NB4 (cell line): ENCODE data around the gene CAMTA1.
A peak's percentile ranks its signal among the peaks of the same experiment; 100 is the strongest.

Experiments
- DNase-seq: peaks from one replicate; pipeline ENCODE4 v3.0.0; 2010; ENCODE audit warnings: low read depth
- H3K4me3 ChIP-seq: one replicate; pipeline ENCODE4 v1.5.1; 2011; ENCODE audit warnings: mild to moderate bottlenecking, low read depth, low read length, moderate library complexity
- CTCF ChIP-seq: IDR thresholded peaks from one replicate; pipeline ENCODE4 v1.5.1; 2012; ENCODE audit warnings: low read depth, low read length
- MYC ChIP-seq: IDR thresholded peaks from 2 replicates; pipeline ENCODE4 v1.6.1; 2011; ENCODE audit warnings: low read depth, low read length
- POLR2A ChIP-seq: IDR thresholded peaks from 2 replicates; pipeline ENCODE4 v1.6.1; 2011; ENCODE audit warnings: mild to moderate bottlenecking; ENCODE audit not compliant: insufficient read length; ENCODE audit errors: extremely low read depth
- TF ChIP-seq, protein P1 (sequence below): IDR thresholded peaks from 2 replicates; pipeline ENCODE4 v1.6.1; 2011; ENCODE audit warnings: low read depth, low read length

Gene CAMTA1

GRCh38 chr1:7667159-7667558 is 881.9 kb downstream of the CAMTA1 start:
- no peak for TF ChIP-seq CTCF
- TF ChIP-seq, protein P1, sequence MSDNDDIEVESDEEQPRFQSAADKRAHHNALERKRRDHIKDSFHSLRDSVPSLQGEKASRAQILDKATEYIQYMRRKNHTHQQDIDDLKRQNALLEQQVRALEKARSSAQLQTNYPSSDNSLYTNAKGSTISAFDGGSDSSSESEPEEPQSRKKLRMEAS, result no peak
- TF ChIP-seq POLR2A, result no peak
- TF ChIP-seq MYC, result no peak
- no peak overlapping the region for H3K4me3 ChIP-seq
- no peak for DNase-seq

DNA sequence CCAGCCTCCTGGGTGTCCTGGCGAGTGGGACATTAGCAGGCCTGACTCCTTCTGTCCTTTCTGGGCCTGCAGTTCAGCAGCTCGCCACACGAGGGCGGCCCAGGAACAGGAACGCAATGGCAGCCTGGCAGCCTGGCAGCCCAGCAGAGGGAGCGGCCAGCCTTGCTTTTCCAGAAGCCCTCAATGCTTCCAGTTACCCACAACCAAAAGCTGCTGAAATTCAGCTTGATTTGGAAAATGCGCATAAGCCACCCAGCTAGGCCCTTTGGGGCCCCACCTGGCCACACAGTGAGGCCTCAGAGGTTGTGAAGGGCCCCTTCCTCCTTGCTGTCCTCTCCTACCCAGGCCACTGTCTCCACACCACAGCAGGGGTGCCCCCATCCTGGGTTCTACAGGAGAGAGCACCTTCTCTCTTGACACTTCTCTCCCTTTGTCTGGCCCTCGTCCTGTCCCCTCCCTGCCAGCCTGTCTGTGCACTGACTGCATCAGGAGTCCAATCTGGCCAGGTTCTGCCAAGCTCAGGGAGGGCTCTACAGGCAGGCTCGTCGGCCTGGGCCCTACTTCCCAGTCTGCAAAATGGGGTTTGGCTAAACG is 882.5 kb downstream of the CAMTA1 start:
- DNase-seq, result peak; percentile 78
- TF ChIP-seq MYC (no peak), POLR2A (no peak), CTCF (peak; percentile 94)
- TF ChIP-seq, protein P1, result no peak
- H3K4me3 ChIP-seq, result no peak overlapping the region

GRCh38 chr1:7669559-7670311 is 884.5 kb downstream of the CAMTA1 start:
- DNase-seq, result peak; percentile 57
- TF ChIP-seq, protein P1, result no peak
- TF ChIP-seq MYC, result no peak
- peak; percentile 68 for TF ChIP-seq CTCF
- TF ChIP-seq POLR2A, result no peak
- H3K4me3 ChIP-seq, result no peak overlapping the region

DNA sequence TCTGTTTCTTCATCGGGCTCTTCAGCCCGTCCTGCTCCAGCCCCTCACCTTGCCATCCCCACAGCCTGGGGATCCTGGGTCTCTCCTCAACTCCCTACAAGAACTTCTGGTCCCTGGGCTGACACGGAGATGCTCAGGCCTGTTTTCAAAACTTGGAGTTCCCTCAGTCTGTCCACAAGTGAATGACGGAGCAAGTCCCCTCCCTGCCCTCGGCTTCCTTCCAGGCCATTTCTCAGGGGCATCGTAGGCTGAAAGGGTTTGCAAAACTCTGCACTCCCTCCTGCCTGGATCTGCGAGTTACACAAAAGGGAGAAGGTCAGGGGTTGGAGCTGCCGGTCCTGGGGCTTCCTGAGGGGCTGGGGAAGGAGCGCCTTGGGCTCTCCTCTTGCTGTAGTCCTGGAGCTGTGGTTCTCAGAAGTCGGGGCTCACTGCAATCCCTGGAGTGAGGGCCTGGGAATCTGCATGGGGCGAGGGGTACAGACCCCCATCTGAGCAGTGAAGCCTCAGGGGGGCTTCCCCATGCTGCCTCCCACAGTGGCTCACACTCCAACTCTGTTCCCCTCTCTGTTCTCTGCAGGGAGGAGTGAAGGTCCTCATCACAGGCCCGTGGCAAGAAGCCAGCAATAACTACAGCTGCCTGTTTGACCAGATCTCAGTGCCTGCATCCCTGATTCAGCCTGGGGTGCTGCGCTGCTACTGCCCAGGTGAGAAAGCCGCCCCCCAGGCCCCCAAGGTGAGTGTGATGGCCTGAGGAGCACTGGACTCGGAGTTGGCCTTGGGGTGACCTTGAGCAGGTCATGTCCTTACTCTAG is 885.3 kb downstream of the CAMTA1 start:
- no peak for DNase-seq
- TF ChIP-seq CTCF (no peak), POLR2A (no peak), MYC (no peak)
- TF ChIP-seq, protein P1, result no peak
- H3K4me3 ChIP-seq, result no peak overlapping the region

DNA sequence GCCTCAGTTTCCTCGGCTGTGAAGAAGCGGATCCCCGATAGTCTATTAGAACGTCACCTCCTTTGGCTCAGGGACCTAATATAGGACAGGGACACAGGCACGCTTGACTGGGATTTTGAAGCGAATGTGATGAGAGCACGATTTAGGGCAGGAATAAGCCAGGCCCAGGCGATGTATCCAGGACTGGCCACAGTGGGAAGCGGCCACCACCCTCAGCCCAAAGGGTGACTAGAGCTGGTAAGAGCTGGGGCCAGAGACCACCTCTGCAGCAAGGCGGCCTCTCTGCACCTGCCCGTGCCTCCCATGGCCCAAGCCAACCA is 885.9 kb downstream of the CAMTA1 start:
- no peak for DNase-seq
- no peak overlapping the region for H3K4me3 ChIP-seq
- TF ChIP-seq, protein P1, result no peak
- TF ChIP-seq CTCF, result no peak
- no peak for TF ChIP-seq POLR2A
- no peak for TF ChIP-seq MYC
